Measurements from ENCODE around the gene PMEPA1. TPM values are rescaled to one million over a fixed set of nuclear protein-coding genes. Genes with fewer than 3 reads are reported as not detected.

Gene PMEPA1
- total RNA-seq, 4 donors from 2014 or later = 10.4 to 37.8 (median 17.4) TPM

DNA sequence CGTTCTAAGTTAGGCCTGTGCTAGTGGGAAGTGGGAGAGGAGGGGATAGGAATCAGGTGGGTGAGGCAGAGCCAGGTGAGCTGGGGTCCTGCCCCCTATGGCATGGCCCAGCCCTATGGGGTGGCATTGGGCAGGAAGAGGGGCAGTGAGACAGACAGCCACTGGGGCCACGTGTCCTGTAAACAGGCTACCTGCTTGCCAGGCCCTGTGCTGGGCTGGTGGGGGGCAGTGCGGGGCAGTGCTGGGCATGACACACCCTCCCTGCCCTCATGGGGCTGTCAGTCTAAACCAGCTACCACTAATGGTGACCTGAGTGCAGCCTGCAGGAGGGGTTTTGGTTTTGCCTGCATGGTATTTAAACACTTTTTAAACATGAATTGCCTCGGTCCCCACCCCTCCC, 10.1 kb upstream of the PMEPA1 start:
- Histone ChIP-seq H3K9me3 (no peaks in the 10 kb centered on the region), H3K4me1 (peaks cover 21 to 32% (median 30%) of the 10 kb centered on the region in 4 donors), H3K27ac (replicated peaks in 1 of 4) (no peak overlapping the region), H3K27me3 (no peaks in the 10 kb centered on the region), H3K4me3 (no peak overlapping the region), H3K36me3 (no peaks in the 10 kb centered on the region)
- WGBS = 100% methylated on average over 2 of the region's 4 CpGs
- TF ChIP-seq POLR2A (IDR thresholded peaks at IDR 0.05; ENCODE audit: low read depth) (no peak), EP300 (IDR thresholded peaks at IDR 0.05) (no peak), POLR2AphosphoS5 (IDR thresholded peaks at IDR 0.05) (no peak)
- TF ChIP-seq, protein P1, sequence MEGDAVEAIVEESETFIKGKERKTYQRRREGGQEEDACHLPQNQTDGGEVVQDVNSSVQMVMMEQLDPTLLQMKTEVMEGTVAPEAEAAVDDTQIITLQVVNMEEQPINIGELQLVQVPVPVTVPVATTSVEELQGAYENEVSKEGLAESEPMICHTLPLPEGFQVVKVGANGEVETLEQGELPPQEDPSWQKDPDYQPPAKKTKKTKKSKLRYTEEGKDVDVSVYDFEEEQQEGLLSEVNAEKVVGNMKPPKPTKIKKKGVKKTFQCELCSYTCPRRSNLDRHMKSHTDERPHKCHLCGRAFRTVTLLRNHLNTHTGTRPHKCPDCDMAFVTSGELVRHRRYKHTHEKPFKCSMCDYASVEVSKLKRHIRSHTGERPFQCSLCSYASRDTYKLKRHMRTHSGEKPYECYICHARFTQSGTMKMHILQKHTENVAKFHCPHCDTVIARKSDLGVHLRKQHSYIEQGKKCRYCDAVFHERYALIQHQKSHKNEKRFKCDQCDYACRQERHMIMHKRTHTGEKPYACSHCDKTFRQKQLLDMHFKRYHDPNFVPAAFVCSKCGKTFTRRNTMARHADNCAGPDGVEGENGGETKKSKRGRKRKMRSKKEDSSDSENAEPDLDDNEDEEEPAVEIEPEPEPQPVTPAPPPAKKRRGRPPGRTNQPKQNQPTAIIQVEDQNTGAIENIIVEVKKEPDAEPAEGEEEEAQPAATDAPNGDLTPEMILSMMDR (IDR thresholded peaks at IDR 0.05) = no peak
- no peak for DNase-seq (ENCODE audit: extremely low spot score)
- intact Hi-C loops (cut with DNase I) = no loop called here

DNA sequence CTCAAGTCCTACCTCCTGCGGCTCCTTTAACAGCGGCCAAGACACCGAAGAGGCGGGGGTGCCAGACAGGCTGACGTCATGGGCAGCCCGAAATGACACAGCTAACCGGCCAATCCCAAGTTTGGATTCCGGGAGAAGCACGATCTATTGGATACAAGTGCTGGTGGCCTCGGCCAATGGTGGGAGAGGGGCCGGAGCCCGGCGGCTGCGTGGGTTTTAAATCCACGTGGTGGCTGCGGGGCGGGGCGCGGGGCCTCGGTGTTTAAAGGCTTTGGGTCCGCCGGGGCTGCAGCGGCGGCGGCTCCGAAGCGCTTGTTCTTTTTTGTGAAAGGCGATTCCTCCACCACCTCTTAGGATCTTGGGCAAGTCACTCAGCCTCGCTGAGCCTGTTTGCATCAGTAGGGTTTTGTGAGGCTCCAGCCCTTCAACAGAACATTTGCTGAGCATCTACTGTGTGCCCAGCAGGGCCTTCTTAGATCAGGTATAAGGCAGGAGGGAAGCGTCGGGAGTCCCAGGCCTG, 8.7 kb upstream of the PMEPA1 start:
- intact Hi-C loops (cut with DNase I) = no loop called here
- Histone ChIP-seq H3K4me1 (peaks cover 33 to 46% (median 43%) of the 10 kb centered on the region in 4 donors), H3K4me3 (peak overlapping the region; percentile 37 to 50 (median 40)), H3K36me3 (no peaks in the 10 kb centered on the region), H3K27me3 (no peaks in the 10 kb centered on the region), H3K27ac (replicated peaks in 1 of 4) (peak overlapping the region in 2 of 4 donors; percentile 32 to 61), H3K9me3 (no peaks in the 10 kb centered on the region)
- DNase-seq (ENCODE audit: extremely low spot score) = peak; percentile 100
- no peak for TF ChIP-seq POLR2A (IDR thresholded peaks at IDR 0.05; ENCODE audit: low read depth)
- peak; percentile 15 to 81 for TF ChIP-seq POLR2AphosphoS5 (IDR thresholded peaks at IDR 0.05)
- under 1% methylated on average over 30 of the region's 31 CpGs for WGBS

DNA sequence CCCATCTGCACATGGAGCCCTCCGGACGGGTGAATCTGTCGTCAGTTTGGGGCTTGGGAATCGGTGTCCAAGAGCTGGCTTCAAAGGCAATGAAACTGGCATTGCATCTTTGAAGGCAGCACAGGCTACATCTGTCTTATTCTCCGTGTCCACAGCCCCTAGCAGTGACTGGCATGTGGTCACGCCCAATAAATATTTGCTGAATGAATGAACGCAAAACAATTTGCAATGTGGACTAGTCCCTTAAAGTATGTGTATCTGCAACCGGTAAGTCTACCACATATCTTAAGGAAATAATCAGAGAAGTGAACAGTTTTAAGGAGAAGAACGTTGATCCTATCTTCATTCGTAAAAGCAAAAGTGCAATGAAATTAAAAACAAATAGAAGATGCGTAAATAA, 8.0 kb upstream of the PMEPA1 start:
- peaks cover 40 to 54% (median 51%) of the 10 kb centered on the region in 4 donors for H3K4me1 ChIP-seq
- intact Hi-C loops (cut with DNase I) = no loop called here
- TF ChIP-seq POLR2A (IDR thresholded peaks at IDR 0.05; ENCODE audit: low read depth) (no peak), EP300 (IDR thresholded peaks at IDR 0.05) (no peak), POLR2AphosphoS5 (IDR thresholded peaks at IDR 0.05) (no peak)
- TF ChIP-seq, protein P1 (IDR thresholded peaks at IDR 0.05) = no peak
- H3K27ac ChIP-seq (replicated peaks in 1 of 4) = peak overlapping the region in 2 of 4 donors; percentile 16 to 18
- H3K27me3 ChIP-seq = no peaks in the 10 kb centered on the region
- no peak for DNase-seq (ENCODE audit: extremely low spot score)
- 63% methylated on average over 11 of the region's 11 CpGs for WGBS
- H3K4me3 ChIP-seq = no peak overlapping the region
- H3K36me3 ChIP-seq = no peaks in the 10 kb centered on the region
- no peaks in the 10 kb centered on the region for H3K9me3 ChIP-seq

DNA sequence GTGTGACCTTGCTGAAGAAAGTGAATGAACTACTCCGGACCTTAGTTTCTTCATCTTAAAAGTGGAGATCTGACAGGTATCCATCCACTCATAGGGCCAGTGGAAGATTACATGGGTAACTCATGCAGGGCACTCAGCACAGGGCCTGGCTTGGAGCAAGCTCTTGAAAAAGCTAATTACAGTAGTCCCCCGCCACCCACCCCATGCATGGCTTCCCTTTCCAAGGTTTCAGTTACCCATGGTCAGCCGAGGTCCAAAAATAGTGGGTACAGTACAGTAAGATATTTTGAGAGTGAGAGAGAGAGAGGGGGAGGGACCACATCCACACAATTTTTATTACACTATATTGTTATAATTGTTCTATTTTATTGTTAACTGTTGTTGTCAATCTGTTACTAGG, 7.1 kb upstream of the PMEPA1 start:
- DNase-seq (ENCODE audit: extremely low spot score) = no peak
- H3K9me3 ChIP-seq = no peaks in the 10 kb centered on the region
- no peak for TF ChIP-seq POLR2AphosphoS5 (IDR thresholded peaks at IDR 0.05)
- no peak for TF ChIP-seq POLR2A (IDR thresholded peaks at IDR 0.05; ENCODE audit: low read depth)
- TF ChIP-seq EP300 (IDR thresholded peaks at IDR 0.05) = no peak
- TF ChIP-seq, protein P1 (IDR thresholded peaks at IDR 0.05) = no peak
- peak overlapping the region; percentile 32 to 62 (median 38) for H3K27ac ChIP-seq (replicated peaks in 1 of 4)
- H3K4me1 ChIP-seq = peaks cover 48 to 63% (median 60%) of the 10 kb centered on the region in 4 donors
- H3K27me3 ChIP-seq = no peaks in the 10 kb centered on the region
- no peaks in the 10 kb centered on the region for H3K36me3 ChIP-seq
- no peak overlapping the region for H3K4me3 ChIP-seq
- 76% methylated on average over 3 of the region's 3 CpGs for WGBS
- intact Hi-C loops (cut with DNase I) = no loop called here

DNA sequence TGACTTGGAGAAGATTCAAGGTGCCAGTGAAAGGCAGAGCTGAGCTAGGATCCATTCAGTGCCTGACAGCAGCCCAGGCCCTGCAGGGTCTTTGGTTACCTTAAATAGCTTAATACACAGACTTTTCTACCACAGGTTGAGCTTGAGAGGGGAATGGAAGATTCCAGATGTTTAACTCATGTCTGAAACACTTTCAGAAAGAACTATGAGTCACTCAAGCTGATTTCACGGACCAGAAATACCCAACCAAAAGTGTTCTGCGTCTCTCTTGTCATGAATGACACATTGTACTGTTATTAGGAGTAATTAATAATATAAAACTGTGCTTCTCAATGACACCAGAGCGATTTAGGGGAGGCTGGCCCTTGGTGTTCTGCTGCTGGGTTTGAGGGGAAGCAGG, 6.4 kb upstream of the PMEPA1 start:
- TF ChIP-seq POLR2AphosphoS5 (IDR thresholded peaks at IDR 0.05) (no peak), EP300 (IDR thresholded peaks at IDR 0.05) (no peak), POLR2A (IDR thresholded peaks at IDR 0.05; ENCODE audit: low read depth) (no peak)
- TF ChIP-seq, protein P1 (IDR thresholded peaks at IDR 0.05) = no peak
- H3K36me3 ChIP-seq = no peaks in the 10 kb centered on the region
- H3K27me3 ChIP-seq = no peaks in the 10 kb centered on the region
- DNase-seq (ENCODE audit: extremely low spot score) = no peak
- H3K27ac ChIP-seq (replicated peaks in 1 of 4) = peak overlapping the region; percentile 32 to 62 (median 38)
- H3K4me3 ChIP-seq = no peak overlapping the region
- H3K9me3 ChIP-seq = no peaks in the 10 kb centered on the region
- whole genome bisulfite sequencing = 50% methylated on average over 3 of the region's 3 CpGs
- intact Hi-C loops (cut with DNase I) = no loop called here
- H3K4me1 ChIP-seq = peaks cover 55 to 70% (median 67%) of the 10 kb centered on the region in 4 donors
